A549 (cell line): ENCODE measurements around the gene ADA. TPM values are rescaled to one million over a fixed set of nuclear protein-coding genes. Genes with fewer than 3 reads are reported as not detected.

Experiments used
- ATAC-seq, 2 experiments: fragments of 200-7000 bp in 1 of 2; fragments of >200 bp in 1 of 2; cut with Nextera tagmentation in 1 of 2; cut with Tn5 transposase in 1 of 2; 3 replicates each; pipeline versions ENCODE4 v1.8.0 to v1.9.1; 2018 to 2020; ENCODE audit warnings: mild to moderate bottlenecking in 1 of 2, moderate library complexity in 1 of 2
- CTCF ChIA-PET: fragments of 300-600 bp; sonication (Branson Sonifier 250); formaldehyde crosslinking; extraction: SDS; loops from one replicate; lab custom pipeline; 2021; ENCODE audit warnings: antibody characterized with exemption, inconsistent platforms; lab: Yijun Ruan, JAX
- POLR2A ChIA-PET: fragments of 350-600 bp; formaldehyde crosslinking; extraction: SDS; loops from one replicate; lab custom pipeline; 2021; ENCODE audit warnings: antibody characterized with exemption, inconsistent platforms; lab: Yijun Ruan, JAX
- DNase-seq, 2 experiments: peaks; one replicate each; pipeline versions ENCODE4 v3.0.0 to v3.0.0-alpha.2; 2011 to 2016; ENCODE audit warnings: low read depth in 1 of 2, low spot score in 1 of 2
- FAIRE-seq: peaks from 2 replicates; lab custom pipeline; 2011; peaks lifted over from hg19 to GRCh38; lab: Jason Lieb, UNC
- H3K27ac ChIP-seq, 2 experiments: fragments of >200 bp; sonication (Bioruptor Twin); formaldehyde crosslinking; 3 replicates each; pipeline ENCODE4 v1.5.1; 2016 to 2017
- H3K4me1 ChIP-seq: fragments of >200 bp; sonication (Bioruptor Twin); formaldehyde crosslinking; 3 replicates; pipeline ENCODE4 v1.6.1; 2016
- H3K4me2 ChIP-seq: fragments of >200 bp; sonication (Bioruptor Twin); formaldehyde crosslinking; 3 replicates; pipeline ENCODE4 v1.6.1; 2016
- H3K4me3 ChIP-seq: fragments of >200 bp; sonication (Bioruptor Twin); formaldehyde crosslinking; 3 replicates; pipeline ENCODE4 v1.5.1; 2016
- H3K9me3 ChIP-seq: fragments of >200 bp; sonication (Bioruptor Twin); formaldehyde crosslinking; 3 replicates; pipeline ENCODE4 v1.6.1; 2016
- ATOH8 ChIP-seq: fragments of 250-450 bp; sonication (Bioruptor Pico); IDR thresholded peaks from 2 replicates; pipeline ENCODE4 v1.5.0; 2020; ENCODE audit warnings: low read depth, mild to moderate bottlenecking, moderate library complexity
- CBX2 ChIP-seq: fragments of 200-600 bp; sonication (generic); IDR thresholded peaks from 2 replicates; pipeline ENCODE4 v1.6.1; 2016; ENCODE audit warnings: low read depth, mild to moderate bottlenecking, borderline replicate concordance
- CEBPB ChIP-seq, 2 experiments: fragments of >200 bp in 1 of 2; sonication (Bioruptor Twin) in 1 of 2; formaldehyde crosslinking in 1 of 2; IDR thresholded peaks; 2 replicates each; pipeline ENCODE4 v1.6.1; 2012 to 2016
- CHD2 ChIP-seq: fragments of 150-350 bp; IDR thresholded peaks from 2 replicates; pipeline ENCODE4 v1.6.1; 2014; ENCODE audit warnings: low read length; ENCODE audit not compliant: partially characterized antibody
- E2F6 ChIP-seq: IDR thresholded peaks from 2 replicates; pipeline ENCODE4 v1.6.1; 2012; ENCODE audit warnings: low read depth, borderline replicate concordance
- FOSB ChIP-seq: fragments of 250-450 bp; sonication (Bioruptor Pico); IDR thresholded peaks from 2 replicates; pipeline ENCODE4 v1.5.0; 2020; ENCODE audit warnings: mild to moderate bottlenecking, moderate library complexity
- FOXS1 ChIP-seq: fragments of 250-450 bp; sonication (Bioruptor Pico); IDR thresholded peaks from 2 replicates; pipeline ENCODE4 v1.5.0; 2020; ENCODE audit warnings: mild to moderate bottlenecking, moderate library complexity
- HMGXB4 ChIP-seq: fragments of 250-450 bp; sonication (Bioruptor Pico); IDR thresholded peaks from 2 replicates; pipeline ENCODE4 v1.5.0; 2021; ENCODE audit warnings: mild to moderate bottlenecking, moderate library complexity, borderline replicate concordance
- HOXB5 ChIP-seq: fragments of 250-450 bp; sonication (Bioruptor Pico); IDR thresholded peaks from 2 replicates; pipeline ENCODE4 v1.5.0; 2020; ENCODE audit warnings: mild to moderate bottlenecking, moderate library complexity
- MAFK ChIP-seq: fragments of 450-650 bp; IDR thresholded peaks from 2 replicates; pipeline ENCODE4 v1.6.1; 2014; ENCODE audit not compliant: partially characterized antibody
- MYC ChIP-seq: IDR thresholded peaks from 2 replicates; pipeline ENCODE4 v1.6.1; 2012; ENCODE audit warnings: mild to moderate bottlenecking, inconsistent platforms, low read length, improper control_type of control experiment, borderline replicate concordance
- POLR2AphosphoS2 ChIP-seq: conservative IDR thresholded peaks from 2 replicates; pipeline ENCODE4 v1.6.1; 2012; ENCODE audit warnings: low read length, improper control_type of control experiment, inconsistent platforms
- RFX5 ChIP-seq: fragments of 450-650 bp; IDR thresholded peaks from 2 replicates; pipeline ENCODE4 v1.7.1; 2014; ENCODE audit warnings: antibody characterized with exemption, mild to moderate bottlenecking, moderate library complexity
- WGBS: methylation state at CpG from one replicate; pipeline ENCODE4 v1.1.6; 2017; ENCODE audit errors: missing lambda C conversion rate; 5-methylcytosine and 5-hydroxymethylcytosine counted together
- polyA plus RNA-seq, 4 experiments: library from polyadenylated mRNA; depleted of rRNA in 3 of 4; stranded (reverse); fragments of >200 nt; fragmentation: RNase III in 1 of 4; extraction: RNeasy Plus Mini Kit Qiagen cat#74134 plus additional on column Dnase treatment in 1 of 4; gene quantifications; 2 replicates in 3 of 4; 3 replicates in 1 of 4; pipeline ENCODE4 v1.2.3, GENCODE V29; 2011 to 2017
- TF ChIP-seq, protein P1 (sequence below): fragments of 450-650 bp; IDR thresholded peaks from 2 replicates; pipeline ENCODE4 v1.6.1; 2014; ENCODE audit warnings: antibody characterized with exemption

ADA gene
- polyA plus RNA-seq, 2 of the 4 experiments (the other 2 are of a cell fraction) = 34.5 to 48.1 TPM

DNA sequence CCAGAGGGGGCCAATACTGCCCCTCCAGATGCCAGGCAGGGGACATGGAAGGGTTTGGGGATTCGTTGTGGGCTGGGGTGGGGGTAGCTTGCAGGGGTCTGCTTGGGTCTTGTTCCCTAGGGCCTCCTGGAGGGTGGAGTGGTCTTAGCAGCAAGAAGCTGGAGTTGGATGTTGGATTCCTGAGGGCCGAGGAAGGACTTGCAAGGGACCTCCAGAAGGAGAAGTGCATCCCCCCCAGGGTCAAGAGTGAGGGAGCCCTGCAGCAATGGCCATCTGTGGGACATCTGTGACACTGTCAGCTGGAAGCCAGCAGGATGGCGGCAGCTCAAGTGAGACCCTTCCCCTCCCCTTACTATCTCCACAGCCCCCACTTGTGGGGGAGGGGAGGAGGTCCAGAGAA lies 38.3 kb upstream of the ADA start:
- Histone ChIP-seq H3K4me1 (peaks cover 32% of the 10 kb centered on the region), H3K27ac (peak overlapping the region; percentile 41 to 89; a peak in 5 of 6 replicates), H3K4me2 (no peak overlapping the region), H3K4me3 (no peak overlapping the region), H3K9me3 (peaks cover 20% of the 10 kb centered on the region)
- DNase-seq (no peak), ATAC-seq (no peak), FAIRE-seq (no peak)
- ChIA-PET POLR2A (interaction anchor here (1.0 kb wide), 1 partner anchor 40 kb away, joined by 5 read pairs; no protein-coding TSS in a partner anchor), CTCF (interaction anchor here (0.5 to 6.3 kb wide), 12 partner anchors 11 to 177 kb away, joined by 3 to 110 read pairs (median 5); partner anchors contain the start of gene CCN5)
- TF ChIP-seq E2F6 (no peak), CHD2 (no peak), CBX2 (no peak), FOSB (CRISPR knock-in tag) (no peak), POLR2AphosphoS2 (no peak), MYC (no peak)
- 88% methylated on average over 3 of the region's 3 CpGs for WGBS

DNA sequence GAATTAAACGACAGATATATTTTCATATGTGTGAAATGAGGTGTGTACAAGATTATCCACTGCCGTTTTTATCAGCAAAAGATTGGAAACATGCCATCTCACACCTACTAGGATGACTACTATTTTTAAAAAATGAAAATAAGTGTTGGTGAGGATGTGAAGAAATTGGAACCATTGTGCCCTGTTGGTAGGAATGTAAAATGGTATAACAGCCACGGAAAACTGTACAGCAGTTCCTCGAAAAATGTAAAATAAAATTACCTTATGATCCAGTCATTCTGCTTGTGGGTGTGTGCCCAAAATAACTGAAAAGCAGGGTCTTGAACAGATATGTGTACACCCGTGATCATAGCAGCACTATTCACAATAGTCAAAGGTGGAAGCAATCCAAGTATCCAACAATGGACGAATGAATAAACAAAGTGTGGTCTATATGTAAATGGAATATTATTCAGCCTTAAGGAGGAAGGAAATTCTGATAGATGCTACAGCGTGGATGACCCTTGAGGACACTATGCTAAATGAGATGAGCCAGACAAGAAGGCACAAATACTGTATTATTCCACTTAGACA lies 36.6 kb upstream of the ADA start:
- POLR2A ChIA-PET = no interaction called here
- DNase-seq (no peak), ATAC-seq (no peak), FAIRE-seq (no peak)
- TF ChIP-seq HMGXB4 (CRISPR knock-in tag) (no peak), RFX5 (no peak), ATOH8 (no peak), FOXS1 (CRISPR knock-in tag) (no peak), HOXB5 (no peak)
- TF ChIP-seq, protein P1, sequence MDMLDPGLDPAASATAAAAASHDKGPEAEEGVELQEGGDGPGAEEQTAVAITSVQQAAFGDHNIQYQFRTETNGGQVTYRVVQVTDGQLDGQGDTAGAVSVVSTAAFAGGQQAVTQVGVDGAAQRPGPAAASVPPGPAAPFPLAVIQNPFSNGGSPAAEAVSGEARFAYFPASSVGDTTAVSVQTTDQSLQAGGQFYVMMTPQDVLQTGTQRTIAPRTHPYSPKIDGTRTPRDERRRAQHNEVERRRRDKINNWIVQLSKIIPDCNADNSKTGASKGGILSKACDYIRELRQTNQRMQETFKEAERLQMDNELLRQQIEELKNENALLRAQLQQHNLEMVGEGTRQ = no peak
- 70% methylated on average over 7 of the region's 7 CpGs for WGBS
- peaks cover 20% of the 10 kb centered on the region for H3K9me3 ChIP-seq
- CTCF ChIA-PET = interaction anchor here (5.4 to 11.0 kb wide), 4 partner anchors 15 to 44 kb away, joined by 51 to 525 read pairs (median 84); partner anchors contain the start of gene CCN5
- peaks cover 27% of the 10 kb centered on the region for H3K4me1 ChIP-seq
- H3K4me2 ChIP-seq = no peak overlapping the region
- H3K4me3 ChIP-seq = no peak overlapping the region
- peak overlapping the region; percentile 29 to 89; a peak in 5 of 6 replicates for H3K27ac ChIP-seq

- 88% methylated on average over 4 of the region's 4 CpGs for WGBS
- no peak overlapping the region for H3K4me2 ChIP-seq
- POLR2A ChIA-PET = no interaction called here
- FAIRE-seq = no peak
- peaks cover 19% of the 10 kb centered on the region for H3K4me1 ChIP-seq
- H3K4me3 ChIP-seq = no peak overlapping the region
- CTCF ChIA-PET = interaction anchor here (5.4 to 11.0 kb wide), 2 partner anchors 16 to 38 kb away, joined by 58 to 525 read pairs; partner anchors contain the start of gene CCN5
- peaks cover 19% of the 10 kb centered on the region for H3K9me3 ChIP-seq
- no peak for TF ChIP-seq MAFK
- peak; percentile 79 to 94; a peak in 3 of 4 replicates for TF ChIP-seq CEBPB (IDR thresholded peaks at IDR 0.05)
- no peak for ATAC-seq
- peak overlapping the region in 1 of 2 experiments; percentile 89; a peak in 4 of 6 replicates for H3K27ac ChIP-seq
- DNase-seq = no peak
These were observed 35.4 kb upstream of the ADA start for GRCh38 chr20:44686934-44687333.
